Stimulated activated CD8-positive, alpha-beta memory T cell treated with anti-CD3 and anti-CD28 coated beads, Interleukin-12 subunit alpha, Interleukin-12 subunit beta, amount 100 ng/mL, for 24 hours (primary cell): ENCODE measurements around the gene CLEC2B.
"Not testable (repeated sequence)": the region's sequence is repeated elsewhere in the genome, so short reads cannot be mapped to it uniquely, and the experiment has no call there.

ENCODE experiments used
- DNase-seq: peaks from one replicate; pipeline ENCODE4 v3.0.0-alpha.2; 2020; ENCODE audit errors: extremely low read depth

The CLEC2B gene

DNA sequence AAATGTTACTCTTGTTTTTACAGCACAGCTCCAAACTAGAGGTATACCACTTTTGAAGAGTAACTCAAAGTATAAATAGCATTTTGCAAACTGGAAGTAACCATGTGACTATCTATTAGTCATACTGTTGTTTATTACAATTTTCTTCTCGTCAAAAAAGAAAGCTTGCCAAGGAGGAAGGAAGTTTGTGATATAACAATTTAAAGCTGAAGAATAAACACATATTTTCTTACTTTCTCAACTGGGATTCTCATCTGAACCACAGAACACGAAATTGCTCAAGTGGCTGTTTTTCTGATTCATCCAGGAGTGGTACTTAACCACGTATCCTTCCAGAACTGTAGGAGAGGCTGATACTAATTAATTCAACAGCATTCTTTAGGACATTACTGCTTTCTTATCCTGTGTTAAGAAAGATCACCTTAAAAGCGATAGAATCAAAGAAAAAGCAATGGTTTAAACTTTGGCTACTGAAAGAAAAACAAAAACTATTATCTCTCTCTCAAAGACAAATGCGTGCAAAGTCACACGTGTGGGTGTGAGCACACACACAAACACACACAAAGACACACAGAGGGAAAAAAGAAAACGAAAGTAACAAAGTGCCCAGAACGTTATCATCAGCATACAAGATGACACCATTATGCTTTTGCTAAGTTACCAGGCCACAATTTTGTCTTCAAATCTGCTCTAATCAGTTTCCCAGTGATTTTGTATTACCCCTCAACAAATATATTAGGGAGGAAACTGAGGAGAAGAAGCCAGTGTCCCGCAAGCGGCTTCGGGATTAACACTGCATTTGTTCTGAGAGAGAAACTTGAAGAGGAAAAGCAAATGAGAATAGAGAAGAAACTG lies at the start of gene CLEC2B:
CLEC2B (minus strand) TSS at position 48 of the 855 bp plus-strand sequence.
- DNase-seq = no peak

DNA sequence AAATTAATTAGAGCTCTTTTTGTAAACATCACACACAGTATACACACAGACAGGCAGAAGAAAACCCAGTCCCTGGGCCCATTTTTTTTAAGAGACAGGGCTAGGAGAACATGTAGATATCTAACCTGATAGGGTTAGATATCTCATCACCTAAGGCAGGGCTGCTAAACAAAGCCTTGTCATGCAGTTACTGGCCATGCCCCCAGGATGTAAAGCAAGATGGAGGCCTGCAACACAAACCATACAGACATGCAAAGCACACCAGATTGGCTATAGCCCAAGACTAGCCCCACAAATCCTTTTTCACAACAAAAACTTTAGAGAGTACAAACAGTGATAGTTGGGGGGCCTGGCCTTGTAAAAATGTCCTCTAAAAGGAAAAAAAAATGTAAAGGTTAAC lies 42.6 kb upstream of the CLEC2B start:
- DNase-seq = no peak

DNA sequence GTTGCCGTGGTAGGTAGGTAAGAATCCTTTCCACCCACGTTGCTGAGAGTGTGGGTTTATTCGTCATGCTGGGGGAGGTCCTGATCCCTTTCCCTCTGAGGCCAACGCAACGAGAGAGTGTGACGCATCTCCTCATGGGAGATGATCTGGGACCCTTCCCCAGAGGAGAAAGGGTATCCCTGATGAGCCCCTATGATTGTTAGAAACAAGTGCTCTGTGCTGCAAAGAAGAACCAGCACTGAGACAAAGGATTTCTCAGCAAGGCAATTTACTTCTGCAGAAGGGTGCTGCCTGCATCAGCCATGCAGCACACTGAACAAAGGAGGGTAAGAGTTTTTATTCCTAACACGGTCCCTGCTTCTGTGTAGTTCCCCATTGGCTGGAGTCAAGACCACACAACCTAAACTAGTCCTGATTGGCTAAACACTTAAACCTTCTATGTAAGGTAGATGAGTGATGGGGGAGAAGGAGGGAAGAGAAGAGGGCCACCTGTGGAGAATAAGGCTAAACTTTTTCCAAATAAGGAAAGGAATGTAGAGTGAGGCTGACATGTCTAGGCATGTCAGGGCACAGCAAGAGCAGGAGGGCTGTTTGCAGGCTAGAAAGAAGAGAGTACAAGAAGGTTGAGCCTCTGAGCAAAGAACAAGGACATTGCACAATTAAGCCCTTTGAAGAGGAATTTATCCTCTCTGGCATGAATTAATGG lies 41.7 kb upstream of the CLEC2B start:
- DNase-seq = no peak

DNA sequence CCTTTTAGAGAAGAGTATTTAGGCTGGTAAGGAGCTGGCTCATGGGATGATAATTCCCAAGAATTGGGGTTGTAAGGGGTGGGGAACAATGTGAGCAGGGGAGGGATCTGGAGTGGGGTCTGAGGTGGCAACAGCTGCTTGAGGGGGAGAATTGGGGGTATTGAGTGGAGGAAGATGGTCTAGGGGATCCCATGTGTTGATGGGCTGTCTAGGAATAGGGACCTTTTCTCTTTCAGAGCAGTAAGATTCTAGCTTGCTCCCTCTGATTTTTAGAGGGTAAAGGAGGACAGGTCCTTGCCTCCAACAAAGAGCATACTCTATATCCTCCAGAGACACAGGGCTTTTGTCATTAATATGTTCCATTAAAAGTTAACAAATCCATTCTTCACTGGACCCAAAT lies 40.6 kb upstream of the CLEC2B start:
- DNase-seq = no peak

DNA sequence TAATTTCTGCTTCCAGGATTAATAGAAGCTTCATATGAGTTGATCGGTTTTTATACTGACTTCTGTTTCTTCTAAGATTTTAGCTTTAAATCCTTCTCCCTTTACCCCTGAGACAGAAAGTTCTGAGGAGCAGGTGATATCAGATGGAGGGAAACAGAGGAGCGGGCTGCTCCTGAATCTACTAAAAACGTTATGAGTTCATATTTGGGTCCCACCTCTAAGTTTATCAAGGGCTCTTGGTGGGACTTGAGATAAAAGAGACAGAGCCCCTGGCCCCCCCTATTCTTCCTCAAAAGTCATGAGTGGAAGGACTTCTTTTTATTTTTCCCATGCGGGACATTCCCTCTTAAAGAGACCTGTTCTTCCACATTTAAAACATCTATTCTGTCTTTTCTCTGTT lies 39.2 kb upstream of the CLEC2B start:
- no peak for DNase-seq

DNA sequence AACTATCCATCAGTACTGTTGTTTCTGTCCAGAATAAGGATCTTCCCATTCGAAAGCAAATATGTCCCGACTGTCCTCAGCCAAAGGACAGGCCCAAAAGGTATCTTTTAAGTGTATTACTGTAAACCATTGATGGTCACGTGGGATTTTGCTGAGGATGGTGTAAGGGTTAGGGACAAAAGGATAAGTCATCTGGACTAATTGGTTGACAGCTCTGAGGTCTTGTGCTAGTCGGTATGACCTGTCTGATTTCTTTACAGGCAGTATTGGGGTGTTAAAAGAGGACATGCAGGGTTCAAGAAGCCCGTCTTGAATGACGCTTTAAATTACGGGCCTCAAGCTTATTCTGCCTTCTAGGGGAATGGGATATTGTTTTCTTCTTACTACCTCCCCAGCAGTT lies 38.6 kb upstream of the CLEC2B start:
- no peak for DNase-seq

DNA sequence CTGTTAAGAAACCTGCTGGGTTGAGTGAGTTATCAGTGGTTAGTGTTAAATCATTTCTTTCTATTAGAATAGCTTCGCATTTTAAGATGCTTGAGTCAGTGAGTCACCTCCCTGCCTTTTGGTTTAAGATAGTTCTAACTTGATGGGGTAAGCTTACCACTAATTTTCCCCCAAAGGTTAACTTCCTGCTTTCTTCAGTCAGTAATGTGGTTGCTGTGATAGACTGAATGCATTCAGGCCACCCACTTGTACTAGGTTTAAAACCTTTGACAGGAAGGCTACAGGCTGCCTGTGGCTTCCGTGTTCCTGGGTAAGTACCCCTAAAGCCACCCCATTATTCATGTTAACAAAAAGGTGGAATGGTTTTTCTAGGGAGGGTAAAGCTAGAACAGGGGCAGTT lies 37.7 kb upstream of the CLEC2B start:
- no peak for DNase-seq

DNA sequence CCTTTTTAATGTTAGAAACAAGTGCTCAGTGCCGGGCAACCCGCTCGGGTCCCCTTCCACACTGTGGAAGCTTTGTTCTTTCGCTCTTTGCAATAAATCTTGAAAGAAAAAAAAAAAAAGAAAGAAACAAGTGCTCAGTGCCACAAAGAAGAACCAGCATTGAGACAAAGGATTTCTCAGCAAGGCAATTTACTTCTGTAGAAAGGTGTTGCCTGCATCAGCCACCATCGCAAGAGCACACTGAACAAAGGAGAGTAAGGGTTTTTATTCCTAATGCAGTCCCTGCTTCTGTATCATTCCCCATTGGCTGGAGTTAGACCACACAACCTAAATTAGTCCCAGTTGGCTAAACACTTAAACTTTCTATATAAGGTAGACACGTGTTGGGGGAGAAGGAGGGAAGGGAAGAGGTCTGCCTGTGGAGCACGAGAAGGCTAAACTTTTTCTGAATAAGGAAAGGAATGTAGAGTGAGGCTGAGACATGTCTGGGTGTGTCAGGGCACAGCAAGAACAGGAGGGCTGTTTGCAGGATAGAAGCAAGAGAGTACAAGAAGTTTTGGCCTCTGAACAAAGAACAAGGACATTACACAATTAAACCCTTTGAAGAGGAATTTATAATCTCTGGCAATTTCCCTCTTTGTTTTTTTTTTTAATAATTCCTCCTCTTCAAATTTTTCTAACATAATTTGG lies 33.5 kb upstream of the CLEC2B start:
- no peak for DNase-seq

DNA sequence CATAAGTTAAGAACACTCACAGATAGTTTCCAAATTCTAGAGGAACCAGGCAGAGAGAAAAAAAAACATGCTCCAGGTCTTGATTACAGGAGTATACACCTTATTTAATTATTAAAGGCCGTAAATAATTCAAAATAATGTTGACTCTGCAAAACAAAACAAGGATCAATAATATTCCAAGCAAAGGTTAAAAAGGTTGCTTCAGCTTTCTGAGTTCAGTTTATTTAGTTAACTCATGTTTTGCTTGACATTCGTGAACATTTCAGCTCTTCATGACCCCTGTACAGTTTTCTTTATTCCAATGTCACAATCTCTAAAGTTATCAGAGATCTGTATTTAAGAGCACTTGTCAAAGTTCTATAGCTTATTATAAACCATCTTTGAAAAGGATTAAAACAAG lies 31.8 kb upstream of the CLEC2B start:
- DNase-seq = no peak

DNA sequence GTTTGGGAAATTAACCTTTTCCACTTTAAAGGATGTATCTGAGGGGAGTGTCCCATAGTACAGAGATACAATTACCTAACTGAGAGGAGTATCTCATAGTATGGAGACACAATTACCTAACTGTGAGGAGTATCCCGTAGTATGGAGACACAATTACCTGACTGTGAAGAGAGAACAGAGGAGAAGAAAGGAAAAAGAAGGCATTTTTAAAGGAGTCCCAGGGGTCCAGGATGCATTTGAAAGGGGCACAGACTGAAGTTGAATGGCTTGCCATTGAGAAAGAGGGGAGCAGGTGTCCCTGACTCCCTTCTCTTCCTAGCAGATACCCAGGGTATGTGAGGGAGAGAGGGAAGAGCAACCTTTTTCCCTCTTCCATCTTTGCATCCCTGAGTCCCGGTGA lies 30.1 kb upstream of the CLEC2B start:
- no peak for DNase-seq

DNA sequence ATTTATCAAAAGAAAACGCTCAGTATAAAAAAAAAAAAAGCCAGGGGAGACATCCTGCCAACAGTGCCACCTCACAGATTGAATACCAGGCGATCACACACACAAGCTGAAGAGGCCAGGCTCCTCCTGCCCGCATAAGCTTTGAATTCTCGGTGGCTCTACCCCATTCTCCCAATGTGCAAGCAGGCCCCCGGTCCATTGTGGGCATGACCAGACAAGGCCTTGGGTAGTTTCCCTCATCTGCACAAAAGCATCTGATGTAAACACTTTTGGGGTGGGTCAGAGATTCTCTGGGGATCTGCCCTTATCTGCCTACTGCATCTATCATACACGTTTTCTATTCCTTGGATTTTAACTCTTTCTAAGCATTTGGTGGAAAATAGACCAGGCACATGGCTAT lies 28.4 kb upstream of the CLEC2B start:
- DNase-seq = no peak

DNA sequence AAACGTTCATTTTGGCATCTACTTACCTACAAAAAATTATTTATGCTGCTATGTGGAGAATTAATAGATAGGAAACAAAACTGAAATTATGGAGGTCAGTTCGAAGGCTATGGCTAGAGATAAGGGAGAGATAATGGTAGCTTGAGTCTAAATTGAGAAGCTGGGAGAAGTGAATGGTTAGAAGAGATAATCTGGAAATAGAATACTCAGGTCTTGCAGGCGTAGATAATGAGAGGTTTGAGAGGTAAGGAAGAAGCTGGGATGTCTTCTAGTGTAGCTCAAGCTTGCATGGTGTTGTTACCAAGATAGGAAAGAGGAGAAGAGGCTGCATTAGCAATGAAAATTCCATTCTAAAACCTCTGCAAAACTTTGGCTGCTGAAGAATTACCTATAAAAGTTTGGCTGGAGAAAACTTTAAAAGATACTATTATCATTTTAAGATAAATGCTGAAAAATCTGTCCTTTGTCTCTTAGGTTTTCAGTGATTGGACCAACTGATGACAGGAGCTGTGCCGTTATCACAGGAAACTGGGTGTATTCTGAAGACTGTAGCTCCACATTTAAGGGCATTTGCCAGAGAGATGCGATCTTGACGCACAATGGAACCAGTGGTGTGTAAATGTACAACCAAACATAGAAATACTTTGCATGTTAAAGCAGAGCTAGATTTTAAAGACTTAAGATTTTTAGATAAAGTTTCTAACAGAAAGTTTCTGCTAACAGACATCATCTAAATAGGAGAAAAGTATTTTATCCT lies 26.2 kb upstream of the CLEC2B start:
- no peak for DNase-seq

DNA sequence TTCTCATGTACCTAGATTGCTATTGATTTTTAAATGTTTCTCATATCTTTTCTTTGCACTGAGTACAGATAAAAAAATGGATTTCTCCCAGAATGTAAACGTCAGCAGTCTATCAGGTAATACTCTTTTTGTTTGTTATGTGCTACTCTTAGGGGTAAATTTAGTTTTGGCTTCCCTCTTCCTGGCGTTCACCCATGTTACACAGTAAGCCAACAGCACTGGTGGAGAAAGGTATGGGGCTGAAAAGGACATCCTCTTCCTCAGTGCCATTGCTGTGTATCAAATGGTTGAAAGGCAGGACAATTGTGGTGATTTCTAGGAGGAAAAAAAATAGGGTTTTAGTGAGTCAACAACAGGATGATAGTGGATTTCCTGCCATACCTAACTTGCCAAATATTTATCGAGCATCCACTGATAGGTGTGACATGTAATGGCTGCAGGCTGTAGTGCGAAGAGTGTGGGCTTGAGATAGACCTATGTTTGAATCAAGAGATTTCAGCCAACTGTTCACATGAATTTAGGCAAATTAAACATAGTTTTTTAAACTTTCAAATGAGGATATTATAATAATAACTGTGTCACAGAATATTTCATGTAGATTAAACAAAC lies 19.6 kb upstream of the CLEC2B start:
- DNase-seq = no peak

DNA sequence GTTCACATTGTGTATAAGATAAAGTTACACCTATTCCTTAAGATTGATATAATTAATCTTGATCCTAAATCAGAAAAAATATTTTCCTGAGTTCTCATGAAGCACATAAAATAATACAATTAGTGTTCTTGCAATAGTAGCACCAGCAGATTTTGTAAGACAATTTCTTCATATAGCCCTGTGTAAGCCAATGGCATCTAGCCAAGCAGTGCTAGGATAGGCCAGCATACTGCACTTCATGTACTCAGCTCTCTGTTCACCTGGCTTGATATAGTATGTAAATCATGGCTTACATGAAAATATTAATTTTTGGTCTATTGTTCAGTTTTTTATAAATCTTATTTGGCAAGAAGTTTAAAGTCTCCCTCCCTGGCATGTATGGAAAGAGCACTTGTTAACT lies 14.0 kb upstream of the CLEC2B start:
- DNase-seq = no peak

DNA sequence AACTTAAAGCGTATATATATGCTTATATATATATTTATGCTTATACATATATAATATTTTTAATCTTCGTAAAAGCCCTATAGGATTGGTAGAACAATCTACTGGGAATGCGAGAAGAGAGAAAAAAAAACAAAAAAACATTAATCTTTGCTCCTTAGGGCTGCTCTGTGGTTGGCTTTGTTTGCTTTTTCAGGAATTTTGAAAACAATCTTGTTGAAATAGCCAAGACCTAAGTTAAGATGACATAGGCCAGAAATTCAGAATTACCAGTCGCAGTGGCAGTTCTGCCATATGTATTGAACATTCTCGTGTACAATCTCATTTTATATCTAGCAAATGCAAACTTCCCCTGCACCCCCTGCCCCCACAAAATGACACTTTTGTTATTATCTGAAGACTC lies 12.8 kb upstream of the CLEC2B start:
- DNase-seq = no peak

DNA sequence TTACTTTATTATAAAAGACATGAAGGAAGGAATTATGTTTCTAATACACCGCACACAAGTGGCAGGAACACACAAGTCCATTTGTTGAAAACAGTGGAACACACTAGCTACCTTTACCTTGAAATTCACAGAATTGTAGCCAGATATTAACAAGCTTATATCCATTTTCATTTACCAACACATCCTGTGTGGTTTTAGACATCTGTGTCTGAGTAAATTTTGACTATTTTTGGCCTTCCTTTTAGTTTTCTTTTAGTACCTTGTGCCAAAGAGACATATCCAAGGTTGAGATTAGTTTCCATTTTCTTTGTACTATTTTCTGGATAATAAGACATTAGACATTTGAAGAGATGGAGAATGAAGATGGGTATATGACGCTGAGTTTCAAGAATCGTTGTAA lies 12.1 kb upstream of the CLEC2B start, which contains the start of gene KLRF2:
KLRF2 (plus strand) TSS at position 244 of the 400 bp plus-strand sequence; CDS start at position 351, 107 bp downstream.
- DNase-seq = no peak

DNA sequence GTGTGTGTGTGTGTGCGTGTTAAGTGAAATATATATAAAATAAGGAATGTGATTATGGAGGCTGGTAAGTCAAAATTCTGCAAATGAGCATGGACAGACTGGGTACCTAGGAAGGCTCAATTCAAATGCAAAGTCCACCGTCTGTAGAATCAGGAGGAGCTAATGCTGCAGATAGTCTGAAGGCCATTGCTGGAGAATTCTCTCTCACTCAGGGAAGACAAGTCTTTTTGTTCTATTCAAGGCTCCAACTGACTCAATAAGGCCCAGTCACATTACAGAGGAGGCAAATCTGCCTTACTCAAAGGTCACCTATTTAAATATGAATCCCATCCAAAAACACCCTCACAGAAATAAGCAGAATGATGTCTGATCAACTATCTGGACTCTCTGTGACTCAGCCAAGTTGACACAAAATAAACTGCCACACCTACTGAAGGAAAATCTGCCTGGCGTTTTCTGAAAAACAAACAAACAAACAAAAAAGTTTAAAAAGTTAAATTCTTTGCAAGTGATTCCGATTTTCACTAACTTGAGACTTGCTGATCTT lies 11.5 kb upstream of the CLEC2B start:
- DNase-seq = no peak

DNA sequence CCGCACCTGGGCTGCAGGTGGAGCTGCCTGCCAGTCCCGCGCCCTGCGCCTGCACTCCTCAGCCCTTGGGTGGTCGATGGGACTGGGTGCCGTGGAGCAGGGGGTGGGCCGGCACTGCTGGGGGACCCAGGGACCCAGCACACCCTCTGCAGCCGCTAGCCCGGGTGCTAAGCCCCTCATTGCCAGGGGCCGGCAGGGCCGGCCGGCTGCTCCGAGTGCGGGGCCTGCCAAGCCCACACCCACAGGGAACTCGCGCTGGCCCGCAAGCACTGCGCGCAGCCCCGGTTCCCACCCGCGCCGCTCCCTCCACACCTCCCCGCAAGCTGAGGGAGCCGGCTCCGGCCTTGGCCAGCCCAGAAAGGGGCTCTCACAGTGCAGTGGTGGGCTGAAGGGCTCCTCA lies 7.0 kb upstream of the CLEC2B start:
- DNase-seq = not testable (repeated sequence)

DNA sequence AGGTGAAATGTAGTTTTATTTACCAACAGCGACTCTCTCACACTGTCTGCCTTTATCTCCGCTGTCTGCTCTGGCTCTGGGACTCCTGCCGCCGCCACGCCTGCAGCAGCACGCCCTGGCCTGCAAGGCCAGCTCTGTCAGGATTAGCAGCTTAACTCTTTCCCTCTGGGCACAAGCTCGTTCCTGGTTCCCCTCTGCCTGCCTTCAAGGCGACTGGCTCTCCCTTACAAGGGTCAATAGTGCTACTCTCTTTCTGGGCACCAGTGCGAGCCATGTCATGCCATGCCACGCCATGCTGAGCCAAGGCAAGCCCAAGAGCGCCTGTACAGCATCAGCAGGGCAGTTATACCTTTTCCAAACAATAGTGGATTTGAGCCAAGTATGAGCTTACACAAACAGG lies 3.6 kb upstream of the CLEC2B start:
- DNase-seq = no peak

DNA sequence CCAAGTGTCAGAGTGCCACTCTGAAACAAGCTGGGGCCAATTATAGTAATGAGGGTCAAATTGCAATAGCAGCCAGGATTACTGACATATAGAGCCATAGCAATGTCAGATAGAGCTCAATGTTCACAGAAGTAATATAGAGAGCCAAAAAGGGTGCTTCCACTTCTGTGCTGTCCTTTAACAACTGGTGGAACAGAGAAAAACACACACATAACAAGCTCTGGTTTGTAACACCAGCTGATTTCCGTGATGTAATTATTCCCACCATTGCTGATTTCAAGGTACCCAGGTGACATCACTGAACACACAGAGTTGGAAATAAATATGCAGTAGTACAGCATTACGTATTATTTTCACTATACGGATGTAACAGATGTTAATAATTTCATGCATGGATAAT lies 3.0 kb upstream of the CLEC2B start:
- no peak for DNase-seq

DNA sequence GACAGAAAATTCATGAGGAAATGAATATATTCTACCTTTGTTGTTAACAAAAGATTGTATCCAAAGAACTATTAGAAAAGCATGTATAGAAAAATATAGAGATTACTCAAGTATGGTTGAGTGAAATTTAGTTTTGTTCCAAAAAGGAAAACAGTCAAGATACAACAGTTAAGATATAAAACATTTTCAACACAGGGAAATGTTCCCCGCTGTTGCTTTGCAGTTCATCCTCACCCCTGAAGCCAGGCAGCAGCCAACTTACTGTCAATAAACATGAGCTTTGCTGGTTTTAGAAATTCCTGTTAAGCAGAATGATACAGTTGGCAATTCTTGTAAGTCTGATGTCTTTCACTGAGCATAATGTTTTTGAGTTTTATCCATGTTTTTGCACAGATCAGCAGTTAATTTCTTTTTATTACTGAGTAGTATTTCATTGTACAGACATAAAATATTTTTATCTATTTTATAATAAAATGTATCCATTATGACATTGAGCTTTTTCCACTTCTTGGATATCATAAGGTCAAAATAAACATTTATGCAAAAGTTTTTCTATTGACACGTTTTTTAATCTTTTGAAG lies 1.2 kb upstream of the CLEC2B start:
- DNase-seq = no peak
